Measurements from ENCODE around the gene PRLHR.

Gene PRLHR

DNA sequence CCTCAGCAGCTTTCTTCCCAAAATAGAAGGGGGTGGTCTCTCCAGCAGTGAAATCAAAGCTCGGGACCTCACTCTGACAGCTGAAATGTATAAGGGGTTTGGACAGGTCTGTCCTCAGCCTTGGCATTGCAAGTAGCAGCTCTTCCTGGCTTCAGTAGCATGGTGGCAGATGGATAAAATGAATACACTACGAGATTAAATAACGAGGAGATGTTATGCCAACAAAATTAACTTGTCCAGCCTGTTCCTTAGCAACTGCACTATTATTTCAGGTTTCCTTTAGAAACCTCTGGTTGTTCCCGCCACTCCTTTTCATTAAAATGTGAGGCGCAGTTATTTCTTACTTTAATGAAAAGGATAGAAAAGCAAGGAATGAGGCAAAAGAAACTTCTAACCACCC, 24.9 kb downstream of the PRLHR start:
- no peaks in the 10 kb centered on the region for H3K9me3 ChIP-seq (ENCODE audit: control insufficient read depth, insufficient read depth, low read depth, low read length)
- H3K4me3 ChIP-seq (ENCODE audit: low read depth, low read length): no peak overlapping the region
- H3K4me1 ChIP-seq (ENCODE audit: control insufficient read depth, insufficient read depth, low read length): 0 out of 2 replicates have a peak, but pooled peaks cover 2% of the 10 kb centered on the region
- H3K27ac ChIP-seq (ENCODE audit: low read depth, low read length): no peak overlapping the region
- H3K36me3 ChIP-seq (ENCODE audit: control insufficient read depth, insufficient read depth, low read length): no peaks in the 10 kb centered on the region
- no peak overlapping the region for H3K9ac ChIP-seq (ENCODE audit: low read length)
- no peaks in the 10 kb centered on the region for H3K27me3 ChIP-seq (ENCODE audit: control insufficient read depth, insufficient read depth, low read length)

DNA sequence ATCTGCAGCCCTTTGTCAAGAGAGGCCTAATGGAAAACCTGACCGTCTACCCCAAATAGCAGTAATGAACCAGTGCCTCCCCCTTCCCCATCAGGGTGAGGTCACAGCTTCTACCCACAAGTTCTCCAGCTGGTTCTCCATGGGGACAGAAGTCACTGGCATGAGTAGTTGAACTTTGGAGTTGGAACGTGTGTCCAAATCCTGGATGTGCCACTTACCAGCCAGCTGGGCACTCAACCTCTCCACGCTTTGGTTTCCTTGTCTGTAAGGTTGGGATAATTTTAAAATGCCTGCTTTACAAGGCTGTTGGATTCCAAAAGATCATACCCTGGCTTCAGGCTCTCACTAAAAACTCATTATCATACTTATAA, 25.6 kb downstream of the PRLHR start:
- Histone ChIP-seq H3K4me1 (ENCODE audit: control insufficient read depth, insufficient read depth, low read length) (peaks cover 6% of the 10 kb centered on the region; the same call in 1 of the 2 replicates), H3K4me3 (ENCODE audit: low read depth, low read length) (no peak overlapping the region), H3K27me3 (ENCODE audit: control insufficient read depth, insufficient read depth, low read length) (no peaks in the 10 kb centered on the region), H3K9ac (ENCODE audit: low read length) (no peak overlapping the region), H3K27ac (ENCODE audit: low read depth, low read length) (no peak overlapping the region), H3K36me3 (ENCODE audit: control insufficient read depth, insufficient read depth, low read length) (no peaks in the 10 kb centered on the region), H3K9me3 (ENCODE audit: control insufficient read depth, insufficient read depth, low read depth, low read length) (no peaks in the 10 kb centered on the region)

DNA sequence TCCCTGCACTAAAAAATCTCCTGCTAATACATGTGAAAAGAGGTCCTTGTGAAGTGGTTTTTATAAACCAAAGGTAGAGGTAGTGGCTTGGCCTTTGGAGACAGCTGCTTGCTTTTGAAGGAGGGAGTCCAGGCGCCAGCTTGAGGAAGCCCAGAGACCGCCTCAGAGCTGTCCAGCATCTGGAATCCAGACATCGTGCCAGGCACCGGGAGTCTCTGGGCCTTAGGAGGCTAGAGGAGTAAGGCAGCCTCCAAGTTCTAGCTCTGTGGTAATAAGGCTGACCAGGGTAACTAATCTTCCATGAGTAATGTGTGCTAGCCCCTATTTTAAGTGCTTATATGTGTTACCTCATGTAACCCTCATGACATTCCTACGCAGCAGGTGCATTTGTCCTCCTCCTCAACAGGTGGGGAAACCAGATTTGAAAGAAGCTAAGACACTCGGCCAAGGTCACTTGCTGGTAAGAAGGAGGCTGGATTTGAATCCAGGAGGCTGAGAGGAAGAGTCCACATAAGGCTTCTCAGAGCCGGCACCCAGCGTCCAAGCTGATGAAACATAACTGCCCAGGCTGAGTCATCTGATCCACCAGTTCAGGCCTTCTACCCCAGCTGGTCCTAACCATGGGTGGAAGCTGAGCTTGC, 26.1 kb downstream of the PRLHR start:
- peaks cover 8% of the 10 kb centered on the region; the same call in 1 of the 2 replicates for H3K4me1 ChIP-seq (ENCODE audit: control insufficient read depth, insufficient read depth, low read length)
- H3K9ac ChIP-seq (ENCODE audit: low read length): no peak overlapping the region
- no peak overlapping the region for H3K4me3 ChIP-seq (ENCODE audit: low read depth, low read length)
- H3K27ac ChIP-seq (ENCODE audit: low read depth, low read length): no peak overlapping the region
- no peaks in the 10 kb centered on the region for H3K27me3 ChIP-seq (ENCODE audit: control insufficient read depth, insufficient read depth, low read length)
- H3K9me3 ChIP-seq (ENCODE audit: control insufficient read depth, insufficient read depth, low read depth, low read length): no peaks in the 10 kb centered on the region
- H3K36me3 ChIP-seq (ENCODE audit: control insufficient read depth, insufficient read depth, low read length): no peaks in the 10 kb centered on the region

DNA sequence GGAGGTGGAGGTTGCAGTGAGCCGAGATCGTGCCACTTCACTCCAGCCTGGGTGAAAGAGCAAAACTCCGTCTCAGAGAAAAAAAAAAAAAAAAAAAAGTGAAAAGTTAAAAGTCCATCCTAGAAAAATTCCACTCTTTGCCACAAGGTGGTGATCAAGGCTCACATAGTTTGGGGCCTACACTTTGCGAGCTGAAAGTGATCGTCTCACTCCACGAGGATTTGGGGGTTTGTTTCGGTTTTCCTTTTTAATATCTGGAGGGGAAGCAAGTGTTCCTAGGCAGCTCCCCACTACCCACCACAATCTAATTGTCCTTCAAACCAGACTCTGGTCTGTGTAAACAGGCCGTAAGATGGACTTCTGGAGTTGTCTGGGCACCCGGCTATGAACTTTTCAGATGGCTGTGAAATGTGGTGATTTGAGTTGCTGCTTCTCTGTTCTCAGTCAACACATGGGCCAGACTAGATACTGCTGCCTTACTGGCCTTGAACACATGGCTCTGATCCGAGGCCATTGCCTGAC, 27.1 kb downstream of the PRLHR start:
- no peak overlapping the region for H3K9ac ChIP-seq (ENCODE audit: low read length)
- no peaks in the 10 kb centered on the region for H3K36me3 ChIP-seq (ENCODE audit: control insufficient read depth, insufficient read depth, low read length)
- no peaks in the 10 kb centered on the region for H3K9me3 ChIP-seq (ENCODE audit: control insufficient read depth, insufficient read depth, low read depth, low read length)
- H3K27me3 ChIP-seq (ENCODE audit: control insufficient read depth, insufficient read depth, low read length): no peaks in the 10 kb centered on the region
- peaks cover 8% of the 10 kb centered on the region; the same call in 1 of the 2 replicates for H3K4me1 ChIP-seq (ENCODE audit: control insufficient read depth, insufficient read depth, low read length)
- no peak overlapping the region for H3K27ac ChIP-seq (ENCODE audit: low read depth, low read length)
- H3K4me3 ChIP-seq (ENCODE audit: low read depth, low read length): no peak overlapping the region

DNA sequence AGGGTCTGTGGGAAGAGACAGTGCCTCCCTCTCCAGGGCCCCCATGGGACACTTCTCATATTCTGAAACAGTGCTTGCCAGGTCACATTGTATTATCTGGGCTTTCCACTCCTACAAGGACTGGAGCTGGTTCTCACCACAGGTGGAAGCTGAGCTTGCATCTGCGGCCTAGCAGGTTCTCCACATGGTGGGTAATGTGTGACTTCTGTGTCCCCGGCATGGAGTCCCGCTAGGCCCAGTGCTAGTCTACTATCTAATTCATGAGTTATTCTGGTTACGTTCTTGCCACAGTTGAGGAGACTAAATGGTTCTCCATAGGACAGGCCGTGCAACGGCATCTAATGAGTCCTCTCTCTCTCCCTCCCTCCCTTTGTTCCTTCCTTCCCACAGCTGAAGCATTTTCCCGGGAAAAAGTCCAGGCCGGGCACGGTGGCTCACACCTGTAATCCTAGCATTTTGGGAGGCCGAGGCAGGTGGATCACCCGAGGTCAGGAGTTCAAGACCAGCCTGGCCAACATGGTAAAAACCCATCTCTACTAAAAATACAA, 27.7 kb downstream of the PRLHR start:
- H3K27me3 ChIP-seq (ENCODE audit: control insufficient read depth, insufficient read depth, low read length): no peaks in the 10 kb centered on the region
- no peak overlapping the region for H3K9ac ChIP-seq (ENCODE audit: low read length)
- H3K9me3 ChIP-seq (ENCODE audit: control insufficient read depth, insufficient read depth, low read depth, low read length): no peaks in the 10 kb centered on the region
- peaks cover 8% of the 10 kb centered on the region; the same call in 1 of the 2 replicates for H3K4me1 ChIP-seq (ENCODE audit: control insufficient read depth, insufficient read depth, low read length)
- no peak overlapping the region for H3K4me3 ChIP-seq (ENCODE audit: low read depth, low read length)
- H3K27ac ChIP-seq (ENCODE audit: low read depth, low read length): no peak overlapping the region
- H3K36me3 ChIP-seq (ENCODE audit: control insufficient read depth, insufficient read depth, low read length): no peaks in the 10 kb centered on the region

DNA sequence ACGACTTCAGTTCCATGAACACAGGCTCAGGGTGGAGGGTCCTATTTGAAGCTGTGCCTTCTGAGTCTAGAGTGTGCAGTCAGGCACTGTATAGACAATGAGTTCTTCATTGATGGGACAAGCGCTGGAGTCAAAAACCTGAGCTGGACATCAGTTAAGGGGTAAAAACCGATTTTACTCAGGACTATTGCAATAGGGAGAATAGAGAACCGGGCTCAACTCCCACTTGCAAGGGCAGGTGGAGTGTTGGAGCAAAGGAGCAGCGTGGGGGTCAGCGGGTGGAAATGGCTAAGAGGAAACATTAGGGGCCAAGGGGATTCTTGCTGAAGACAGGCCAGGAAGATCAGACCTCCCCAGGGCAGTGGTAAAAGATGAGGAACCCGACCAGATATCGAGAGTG, 28.5 kb downstream of the PRLHR start:
- no peaks in the 10 kb centered on the region for H3K27me3 ChIP-seq (ENCODE audit: control insufficient read depth, insufficient read depth, low read length)
- no peak overlapping the region for H3K9ac ChIP-seq (ENCODE audit: low read length)
- H3K27ac ChIP-seq (ENCODE audit: low read depth, low read length): no peak overlapping the region
- peaks cover 8% of the 10 kb centered on the region; the same call in 1 of the 2 replicates for H3K4me1 ChIP-seq (ENCODE audit: control insufficient read depth, insufficient read depth, low read length)
- H3K4me3 ChIP-seq (ENCODE audit: low read depth, low read length): no peak overlapping the region
- H3K9me3 ChIP-seq (ENCODE audit: control insufficient read depth, insufficient read depth, low read depth, low read length): peaks cover 4% of the 10 kb centered on the region; the same call in 1 of the 2 replicates
- no peaks in the 10 kb centered on the region for H3K36me3 ChIP-seq (ENCODE audit: control insufficient read depth, insufficient read depth, low read length)

DNA sequence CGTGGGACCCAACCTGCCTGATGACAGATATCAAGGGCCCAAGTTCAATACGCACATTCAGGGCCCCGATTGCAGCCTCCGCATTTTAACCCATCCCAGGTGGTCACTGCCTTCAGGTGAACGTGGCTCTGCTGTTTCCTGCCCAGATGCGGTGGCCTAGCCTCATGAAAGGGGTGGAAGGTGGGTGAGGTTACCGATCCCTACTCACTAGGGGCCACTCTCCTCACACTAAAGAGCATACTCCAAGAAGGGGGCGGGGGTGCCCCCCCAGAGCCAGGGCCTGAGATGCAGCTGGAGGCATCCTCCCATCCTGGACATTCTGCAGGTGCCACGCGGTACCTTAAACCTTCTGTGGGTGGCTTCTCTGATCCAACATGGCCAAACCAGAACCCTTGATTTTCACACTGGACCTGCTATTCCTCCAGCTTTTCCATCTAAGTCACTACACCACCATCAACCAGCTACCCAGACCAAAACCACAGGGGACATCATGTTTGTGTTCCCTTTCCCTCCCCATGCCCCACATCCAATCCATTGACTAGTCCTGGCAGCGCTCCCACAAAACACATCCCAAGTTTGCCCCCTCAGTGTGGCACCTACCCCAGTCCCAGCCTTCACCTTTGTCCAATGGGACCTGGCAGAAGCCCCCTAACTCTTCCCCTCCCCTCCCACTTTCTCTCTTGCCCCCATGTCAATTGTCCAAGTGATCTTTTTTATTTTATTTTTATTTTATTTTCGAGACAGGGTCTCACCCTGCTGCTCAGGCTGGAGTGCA, 30.0 kb downstream of the PRLHR start:
- no peak overlapping the region for H3K9ac ChIP-seq (ENCODE audit: low read length)
- H3K27ac ChIP-seq (ENCODE audit: low read depth, low read length): no peak overlapping the region
- peaks cover 8% of the 10 kb centered on the region; the same call in 1 of the 2 replicates for H3K4me1 ChIP-seq (ENCODE audit: control insufficient read depth, insufficient read depth, low read length)
- H3K9me3 ChIP-seq (ENCODE audit: control insufficient read depth, insufficient read depth, low read depth, low read length): peaks cover 6% of the 10 kb centered on the region; the same call in 1 of the 2 replicates
- H3K27me3 ChIP-seq (ENCODE audit: control insufficient read depth, insufficient read depth, low read length): no peaks in the 10 kb centered on the region
- H3K36me3 ChIP-seq (ENCODE audit: control insufficient read depth, insufficient read depth, low read length): no peaks in the 10 kb centered on the region
- no peak overlapping the region for H3K4me3 ChIP-seq (ENCODE audit: low read depth, low read length)

DNA sequence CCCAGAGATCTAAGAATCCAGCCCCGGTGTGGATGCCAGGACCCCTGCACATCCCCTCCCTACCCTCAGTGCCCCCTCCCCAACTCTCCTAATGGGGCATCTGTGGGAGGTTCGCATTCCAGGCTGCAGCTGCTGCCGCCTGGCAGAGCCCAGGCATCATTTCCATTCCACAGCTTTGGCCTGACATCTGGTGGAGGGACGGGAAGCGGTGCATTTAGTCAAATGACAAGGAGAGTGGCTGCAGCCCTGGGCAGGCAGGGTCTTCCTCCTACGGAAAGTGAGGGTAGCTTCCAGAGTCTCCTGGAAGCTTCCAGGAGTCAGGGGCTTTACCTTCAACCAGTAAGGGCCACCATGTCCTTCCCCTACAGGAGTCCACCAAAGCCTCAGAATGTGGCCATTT, 30.8 kb downstream of the PRLHR start:
- Histone ChIP-seq H3K27me3 (ENCODE audit: control insufficient read depth, insufficient read depth, low read length) (no peaks in the 10 kb centered on the region), H3K9me3 (ENCODE audit: control insufficient read depth, insufficient read depth, low read depth, low read length) (peaks cover 6% of the 10 kb centered on the region; the same call in 1 of the 2 replicates), H3K36me3 (ENCODE audit: control insufficient read depth, insufficient read depth, low read length) (no peaks in the 10 kb centered on the region), H3K27ac (ENCODE audit: low read depth, low read length) (no peak overlapping the region), H3K4me1 (ENCODE audit: control insufficient read depth, insufficient read depth, low read length) (peaks cover 8% of the 10 kb centered on the region; the same call in 1 of the 2 replicates), H3K9ac (ENCODE audit: low read length) (no peak overlapping the region), H3K4me3 (ENCODE audit: low read depth, low read length) (no peak overlapping the region)

DNA sequence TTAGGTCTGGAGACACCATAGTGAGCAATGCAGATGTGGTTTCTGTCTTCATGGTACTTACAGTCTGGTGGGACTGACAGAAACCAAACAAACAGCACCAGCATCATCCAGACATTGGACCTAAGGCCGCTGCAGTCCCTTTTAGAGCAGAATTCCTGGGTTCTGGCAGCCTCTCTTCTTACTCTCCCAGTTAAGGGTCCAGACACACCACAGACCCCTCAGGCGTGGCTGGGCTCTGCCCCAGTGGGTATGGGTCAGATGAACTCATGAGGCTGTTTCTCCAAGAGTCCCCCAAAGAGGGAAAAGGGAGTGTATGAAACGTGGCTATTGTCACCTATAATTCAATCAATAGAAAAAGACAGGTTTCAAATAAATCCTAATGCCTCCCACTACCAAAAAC, 31.3 kb downstream of the PRLHR start:
- no peak overlapping the region for H3K9ac ChIP-seq (ENCODE audit: low read length)
- no peak overlapping the region for H3K4me3 ChIP-seq (ENCODE audit: low read depth, low read length)
- no peaks in the 10 kb centered on the region for H3K27me3 ChIP-seq (ENCODE audit: control insufficient read depth, insufficient read depth, low read length)
- H3K9me3 ChIP-seq (ENCODE audit: control insufficient read depth, insufficient read depth, low read depth, low read length): peaks cover 6% of the 10 kb centered on the region; the same call in 1 of the 2 replicates
- H3K4me1 ChIP-seq (ENCODE audit: control insufficient read depth, insufficient read depth, low read length): peaks cover 8% of the 10 kb centered on the region
- no peaks in the 10 kb centered on the region for H3K36me3 ChIP-seq (ENCODE audit: control insufficient read depth, insufficient read depth, low read length)
- no peak overlapping the region for H3K27ac ChIP-seq (ENCODE audit: low read depth, low read length)

DNA sequence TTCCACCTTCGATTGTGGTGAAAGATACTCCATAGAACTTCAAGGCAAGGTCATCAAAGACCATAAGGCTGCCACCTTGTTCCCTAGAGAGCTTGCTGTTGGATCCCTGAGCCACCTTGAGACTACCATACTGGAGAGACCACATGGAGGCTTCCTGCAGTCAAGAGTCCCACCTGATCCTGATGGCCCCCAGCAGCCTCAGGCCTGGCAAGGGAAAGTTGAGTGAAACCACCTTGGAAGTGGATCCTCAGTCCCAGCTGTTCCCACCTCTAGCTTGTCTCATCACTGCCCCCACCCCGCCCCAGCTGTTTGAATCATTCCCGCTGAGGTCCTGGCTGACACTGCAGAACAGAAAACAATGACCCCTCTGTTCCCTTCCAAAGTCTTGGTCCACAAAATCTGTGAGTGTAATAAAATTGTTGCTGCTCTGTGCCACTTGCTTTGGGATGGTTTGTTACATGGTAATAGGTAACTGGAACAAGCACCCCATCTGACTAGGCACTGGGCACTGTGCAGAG, 32.0 kb downstream of the PRLHR start:
- no peak overlapping the region for H3K4me3 ChIP-seq (ENCODE audit: low read depth, low read length)
- no peaks in the 10 kb centered on the region for H3K36me3 ChIP-seq (ENCODE audit: control insufficient read depth, insufficient read depth, low read length)
- no peaks in the 10 kb centered on the region for H3K27me3 ChIP-seq (ENCODE audit: control insufficient read depth, insufficient read depth, low read length)
- H3K4me1 ChIP-seq (ENCODE audit: control insufficient read depth, insufficient read depth, low read length): peaks cover 11% of the 10 kb centered on the region
- H3K9ac ChIP-seq (ENCODE audit: low read length): no peak overlapping the region
- H3K27ac ChIP-seq (ENCODE audit: low read depth, low read length): no peak overlapping the region
- H3K9me3 ChIP-seq (ENCODE audit: control insufficient read depth, insufficient read depth, low read depth, low read length): peaks cover 6% of the 10 kb centered on the region; the same call in 1 of the 2 replicates

DNA sequence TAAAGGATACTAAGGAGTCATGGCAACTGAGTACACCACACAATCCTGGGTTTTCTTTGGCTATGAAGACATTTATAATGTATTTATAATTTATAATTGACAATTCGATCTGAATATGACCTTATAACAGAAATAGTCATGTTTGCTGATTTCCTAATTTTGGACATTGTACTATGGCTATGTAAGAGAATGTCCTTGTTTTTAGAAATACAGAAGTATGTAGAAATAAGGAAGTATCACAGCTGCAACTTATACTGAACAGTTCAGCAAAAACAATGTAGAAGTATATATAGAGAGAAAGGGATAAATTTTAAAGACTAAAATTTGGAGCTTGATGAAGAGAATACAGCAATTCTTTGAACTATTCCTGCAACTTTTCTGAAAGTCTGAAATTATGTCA, 32.6 kb downstream of the PRLHR start:
- Histone ChIP-seq H3K4me1 (ENCODE audit: control insufficient read depth, insufficient read depth, low read length) (peaks cover 10% of the 10 kb centered on the region), H3K9me3 (ENCODE audit: control insufficient read depth, insufficient read depth, low read depth, low read length) (peaks cover 6% of the 10 kb centered on the region; the same call in 1 of the 2 replicates), H3K9ac (ENCODE audit: low read length) (no peak overlapping the region), H3K4me3 (ENCODE audit: low read depth, low read length) (no peak overlapping the region), H3K27ac (ENCODE audit: low read depth, low read length) (no peak overlapping the region), H3K27me3 (ENCODE audit: control insufficient read depth, insufficient read depth, low read length) (no peaks in the 10 kb centered on the region), H3K36me3 (ENCODE audit: control insufficient read depth, insufficient read depth, low read length) (no peaks in the 10 kb centered on the region)
